HEK293 (cell line): Measurements from ENCODE around the gene C4orf54.

Experiments
- CTCF ChIA-PET: fragments of 350-600 bp; formaldehyde crosslinking; extraction: SDS; loops from one replicate; lab custom pipeline; 2021; ENCODE audit warnings: antibody characterized with exemption; lab: Yijun Ruan, JAX
- POLR2A ChIA-PET: fragments of 300-600 bp; formaldehyde crosslinking; extraction: SDS; loops from one replicate; lab custom pipeline; 2020; ENCODE audit warnings: antibody characterized with exemption, inconsistent platforms; lab: Yijun Ruan, JAX
- H3K27ac ChIP-seq: fragments of 200-500 bp; sonication (Bioruptor generic); 2 replicates; pipeline ENCODE4 v1.5.1; 2014; ENCODE audit warnings: low read depth, low read length, control low read depth, inconsistent platforms; ENCODE audit errors: extremely low read depth
- H3K36me3 ChIP-seq, 2 experiments: fragments of 200-500 bp in 1 of 2; sonication (Bioruptor generic) in 1 of 2; 1 replicate in 1 of 2; 2 replicates in 1 of 2; pipeline ENCODE4 v1.5.1; 2014 to 2017; ENCODE audit warnings: inconsistent platforms in 2 of 2, low read length in 2 of 2; ENCODE audit not compliant: control insufficient read depth in 2 of 2, insufficient read depth in 1 of 2
- H3K4me1 ChIP-seq: fragments of 200-500 bp; sonication (Bioruptor generic); 2 replicates; pipeline ENCODE4 v1.5.1; 2014; ENCODE audit warnings: mild to moderate bottlenecking, low read length, inconsistent platforms; ENCODE audit not compliant: control insufficient read depth, insufficient read depth
- H3K4me3 ChIP-seq: 2 replicates; pipeline ENCODE4 v1.5.1; 2011; ENCODE audit warnings: low read depth, mild to moderate bottlenecking, control low read depth, low read length, moderate library complexity
- H3K9me3 ChIP-seq: fragments of 200-500 bp; sonication (Bioruptor generic); 2 replicates; pipeline ENCODE4 v1.5.1; 2014; ENCODE audit warnings: low read depth, low read length, inconsistent platforms; ENCODE audit not compliant: control insufficient read depth, insufficient read depth
- BCL11B ChIP-seq: fragments of 450-650 bp; formaldehyde crosslinking; IDR thresholded peaks from 2 replicates; pipeline ENCODE4 v1.5.1; 2016; ENCODE audit warnings: low read depth, missing biosample characterization, missing genetic modification characterization
- GLIS2 ChIP-seq: fragments of 450-650 bp; formaldehyde crosslinking; IDR thresholded peaks from 2 replicates; pipeline ENCODE4 v1.5.1; 2016; ENCODE audit warnings: missing biosample characterization, missing genetic modification characterization
- HOXC10 ChIP-seq: sonication (generic); formaldehyde crosslinking; IDR thresholded peaks from 2 replicates; pipeline ENCODE4 v1.8.1; 2023; ENCODE audit warnings: mild to moderate bottlenecking, missing genetic modification reagents
- KLF16 ChIP-seq: fragments of 450-650 bp; formaldehyde crosslinking; IDR thresholded peaks from 2 replicates; pipeline ENCODE4 v1.5.1; 2017; ENCODE audit warnings: missing biosample characterization, missing genetic modification characterization
- OSR2 ChIP-seq: fragments of 450-650 bp; formaldehyde crosslinking; IDR thresholded peaks from 2 replicates; pipeline ENCODE4 v1.5.1; 2016; ENCODE audit warnings: missing biosample characterization, missing genetic modification characterization
- REPIN1 ChIP-seq: fragments of 450-650 bp; formaldehyde crosslinking; IDR thresholded peaks from 2 replicates; pipeline ENCODE4 v1.5.1; 2017; ENCODE audit warnings: missing biosample characterization, missing genetic modification characterization, low read depth
- SCRT1 ChIP-seq: fragments of 450-650 bp; formaldehyde crosslinking; IDR thresholded peaks from 2 replicates; pipeline ENCODE4 v1.5.1; 2016; ENCODE audit warnings: missing biosample characterization, missing genetic modification characterization, borderline replicate concordance
- SETDB1 ChIP-seq: IDR thresholded peaks from one replicate; pipeline ENCODE4 v1.6.1; 2017; ENCODE audit warnings: mild to moderate bottlenecking, low read length, moderate library complexity, mixed read lengths; ENCODE audit not compliant: insufficient read length
- ZEB2 ChIP-seq: fragments of 450-650 bp; formaldehyde crosslinking; IDR thresholded peaks from 2 replicates; pipeline ENCODE4 v1.5.1; 2016; ENCODE audit warnings: missing biosample characterization, missing genetic modification characterization
- ZFHX2 ChIP-seq: fragments of 450-650 bp; formaldehyde crosslinking; conservative IDR thresholded peaks from 2 replicates; pipeline ENCODE4 v1.5.1; 2016; ENCODE audit warnings: missing biosample characterization, missing genetic modification characterization
- ZFP41 ChIP-seq: fragments of 450-650 bp; formaldehyde crosslinking; IDR thresholded peaks from 2 replicates; pipeline ENCODE4 v1.5.1; 2016; ENCODE audit warnings: missing biosample characterization, missing genetic modification characterization, borderline replicate concordance
- ZFP69B ChIP-seq: fragments of 450-650 bp; formaldehyde crosslinking; IDR thresholded peaks from 2 replicates; pipeline ENCODE4 v1.5.1; 2016; ENCODE audit warnings: missing biosample characterization, missing genetic modification characterization
- ZIC2 ChIP-seq: fragments of 450-650 bp; formaldehyde crosslinking; IDR thresholded peaks from 2 replicates; pipeline ENCODE4 v1.5.1; 2016; ENCODE audit warnings: missing biosample characterization, missing genetic modification characterization
- ZNF140 ChIP-seq: fragments of 450-650 bp; formaldehyde crosslinking; IDR thresholded peaks from 2 replicates; pipeline ENCODE4 v1.5.1; 2016; ENCODE audit warnings: missing biosample characterization, missing genetic modification characterization
- ZNF174 ChIP-seq: fragments of 450-650 bp; formaldehyde crosslinking; IDR thresholded peaks from 2 replicates; pipeline ENCODE4 v1.5.0; 2017; ENCODE audit warnings: missing biosample characterization, mild to moderate bottlenecking, missing genetic modification characterization
- ZNF175 ChIP-seq: fragments of 450-650 bp; formaldehyde crosslinking; IDR thresholded peaks from 2 replicates; pipeline ENCODE4 v1.5.1; 2016; ENCODE audit warnings: missing biosample characterization, missing genetic modification characterization
- ZNF202 ChIP-seq: fragments of 450-650 bp; formaldehyde crosslinking; IDR thresholded peaks from 2 replicates; pipeline ENCODE4 v1.5.1; 2016; ENCODE audit warnings: missing biosample characterization, missing genetic modification characterization, borderline replicate concordance
- ZNF335 ChIP-seq: fragments of 450-650 bp; formaldehyde crosslinking; conservative IDR thresholded peaks from 2 replicates; pipeline ENCODE4 v1.5.1; 2016; ENCODE audit warnings: missing biosample characterization, missing genetic modification characterization
- ZNF398 ChIP-seq: fragments of 450-650 bp; formaldehyde crosslinking; IDR thresholded peaks from 2 replicates; pipeline ENCODE4 v1.5.1; 2017; ENCODE audit warnings: missing biosample characterization, missing genetic modification characterization
- ZNF404 ChIP-seq: fragments of 450-650 bp; formaldehyde crosslinking; IDR thresholded peaks from 2 replicates; pipeline ENCODE4 v1.5.1; 2017; ENCODE audit warnings: missing biosample characterization, missing genetic modification characterization
- ZNF473 ChIP-seq: fragments of 450-650 bp; formaldehyde crosslinking; IDR thresholded peaks from 2 replicates; pipeline ENCODE4 v1.5.1; 2017; ENCODE audit warnings: missing biosample characterization, missing genetic modification characterization
- ZNF48 ChIP-seq: fragments of 450-650 bp; formaldehyde crosslinking; IDR thresholded peaks from 2 replicates; pipeline ENCODE4 v1.5.1; 2016; ENCODE audit warnings: missing biosample characterization, missing genetic modification characterization
- ZNF792 ChIP-seq: fragments of 450-650 bp; formaldehyde crosslinking; IDR thresholded peaks from 2 replicates; pipeline ENCODE4 v1.5.1; 2016; ENCODE audit warnings: missing biosample characterization, missing genetic modification characterization
- ZSCAN23 ChIP-seq: fragments of 450-650 bp; formaldehyde crosslinking; IDR thresholded peaks from 2 replicates; pipeline ENCODE4 v1.5.1; 2016; ENCODE audit warnings: missing biosample characterization, missing genetic modification characterization
- ZSCAN4 ChIP-seq: fragments of 450-650 bp; formaldehyde crosslinking; IDR thresholded peaks from 2 replicates; pipeline ENCODE4 v1.5.1; 2017; ENCODE audit warnings: missing biosample characterization, missing genetic modification characterization
- ZXDB ChIP-seq: fragments of 450-650 bp; formaldehyde crosslinking; IDR thresholded peaks from 2 replicates; pipeline ENCODE4 v1.5.1; 2016; ENCODE audit warnings: missing biosample characterization, missing genetic modification characterization
- TF ChIP-seq, protein P1 (sequence below): fragments of 450-650 bp; formaldehyde crosslinking; IDR thresholded peaks from 2 replicates; pipeline ENCODE4 v1.5.1; 2016; ENCODE audit warnings: missing biosample characterization, missing genetic modification characterization
- TF ChIP-seq, protein P2 (sequence below): fragments of 450-650 bp; formaldehyde crosslinking; IDR thresholded peaks from 2 replicates; pipeline ENCODE4 v1.5.1; 2016; ENCODE audit warnings: missing biosample characterization, missing genetic modification characterization

Gene C4orf54

DNA sequence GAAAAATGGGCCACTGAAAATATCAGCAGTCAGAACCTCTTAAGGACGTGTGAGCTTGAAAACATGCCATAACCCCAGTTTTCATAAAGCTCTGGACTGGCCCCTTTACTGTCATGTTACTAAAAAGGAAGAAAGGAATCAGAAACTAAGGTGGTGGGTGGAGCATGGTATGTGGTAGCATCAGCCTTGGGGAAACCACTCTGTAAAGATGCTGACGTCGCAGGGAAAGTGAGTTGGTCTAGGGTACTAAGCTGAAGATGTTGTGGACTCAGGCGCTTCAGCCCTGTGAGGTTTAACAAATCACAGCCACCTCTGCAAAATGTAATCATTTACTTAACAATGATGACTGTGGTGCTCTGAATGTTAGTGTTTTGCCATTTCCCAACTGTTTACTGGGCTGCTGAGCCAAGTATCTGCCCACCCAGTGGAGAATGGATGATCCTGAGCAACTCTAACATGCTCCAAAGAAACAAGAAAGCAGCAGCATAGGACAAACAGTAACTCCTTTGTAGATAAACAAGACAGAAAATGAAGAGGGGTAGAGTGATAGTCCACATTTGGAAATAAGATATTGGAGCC is 33.4 kb downstream of the C4orf54 start (continued):
- no peak for TF ChIP-seq ZSCAN23 (tag by site-specific recombination)

- no peaks in the 10 kb centered on the region for H3K36me3 ChIP-seq
- TF ChIP-seq, protein P1, sequence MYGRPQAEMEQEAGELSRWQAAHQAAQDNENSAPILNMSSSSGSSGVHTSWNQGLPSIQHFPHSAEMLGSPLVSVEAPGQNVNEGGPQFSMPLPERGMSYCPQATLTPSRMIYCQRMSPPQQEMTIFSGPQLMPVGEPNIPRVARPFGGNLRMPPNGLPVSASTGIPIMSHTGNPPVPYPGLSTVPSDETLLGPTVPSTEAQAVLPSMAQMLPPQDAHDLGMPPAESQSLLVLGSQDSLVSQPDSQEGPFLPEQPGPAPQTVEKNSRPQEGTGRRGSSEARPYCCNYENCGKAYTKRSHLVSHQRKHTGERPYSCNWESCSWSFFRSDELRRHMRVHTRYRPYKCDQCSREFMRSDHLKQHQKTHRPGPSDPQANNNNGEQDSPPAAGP (tag by site-specific recombination) = no peak
- TF ChIP-seq KLF16 (tag by site-specific recombination) (no peak), ZFP41 (tag by site-specific recombination) (no peak), REPIN1 (no peak), ZIC2 (no peak), ZFP69B (no peak), OSR2 (tag by site-specific recombination) (no peak), ZSCAN23 (tag by site-specific recombination) (no peak), HOXC10 (CRISPR knock-in tag) (no peak), ZNF174 (tag by site-specific recombination) (no peak)
- TF ChIP-seq, protein P2, sequence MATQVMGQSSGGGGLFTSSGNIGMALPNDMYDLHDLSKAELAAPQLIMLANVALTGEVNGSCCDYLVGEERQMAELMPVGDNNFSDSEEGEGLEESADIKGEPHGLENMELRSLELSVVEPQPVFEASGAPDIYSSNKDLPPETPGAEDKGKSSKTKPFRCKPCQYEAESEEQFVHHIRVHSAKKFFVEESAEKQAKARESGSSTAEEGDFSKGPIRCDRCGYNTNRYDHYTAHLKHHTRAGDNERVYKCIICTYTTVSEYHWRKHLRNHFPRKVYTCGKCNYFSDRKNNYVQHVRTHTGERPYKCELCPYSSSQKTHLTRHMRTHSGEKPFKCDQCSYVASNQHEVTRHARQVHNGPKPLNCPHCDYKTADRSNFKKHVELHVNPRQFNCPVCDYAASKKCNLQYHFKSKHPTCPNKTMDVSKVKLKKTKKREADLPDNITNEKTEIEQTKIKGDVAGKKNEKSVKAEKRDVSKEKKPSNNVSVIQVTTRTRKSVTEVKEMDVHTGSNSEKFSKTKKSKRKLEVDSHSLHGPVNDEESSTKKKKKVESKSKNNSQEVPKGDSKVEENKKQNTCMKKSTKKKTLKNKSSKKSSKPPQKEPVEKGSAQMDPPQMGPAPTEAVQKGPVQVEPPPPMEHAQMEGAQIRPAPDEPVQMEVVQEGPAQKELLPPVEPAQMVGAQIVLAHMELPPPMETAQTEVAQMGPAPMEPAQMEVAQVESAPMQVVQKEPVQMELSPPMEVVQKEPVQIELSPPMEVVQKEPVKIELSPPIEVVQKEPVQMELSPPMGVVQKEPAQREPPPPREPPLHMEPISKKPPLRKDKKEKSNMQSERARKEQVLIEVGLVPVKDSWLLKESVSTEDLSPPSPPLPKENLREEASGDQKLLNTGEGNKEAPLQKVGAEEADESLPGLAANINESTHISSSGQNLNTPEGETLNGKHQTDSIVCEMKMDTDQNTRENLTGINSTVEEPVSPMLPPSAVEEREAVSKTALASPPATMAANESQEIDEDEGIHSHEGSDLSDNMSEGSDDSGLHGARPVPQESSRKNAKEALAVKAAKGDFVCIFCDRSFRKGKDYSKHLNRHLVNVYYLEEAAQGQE = no peak
- POLR2A ChIA-PET = no interaction called here
- H3K4me3 ChIP-seq = no peak overlapping the region
- H3K4me1 ChIP-seq = no peaks in the 10 kb centered on the region
- CTCF ChIA-PET = interaction anchor here (0.6 kb wide), 1 partner anchor 12 kb away, joined by 3 read pairs; no protein-coding TSS in a partner anchor
- H3K27ac ChIP-seq = no peak overlapping the region
- no peaks in the 10 kb centered on the region for H3K9me3 ChIP-seq
Observed at GRCh38 chr4:99622341-99622740, 35.3 kb downstream of the C4orf54 start.

GRCh38 chr4:99617374-99617773 is 40.3 kb downstream of the C4orf54 start:
- no peak for TF ChIP-seq ZNF398 (tag by site-specific recombination)
- no peak for TF ChIP-seq ZNF335 (tag by site-specific recombination)
- TF ChIP-seq ZSCAN4 (tag by site-specific recombination) = no peak
- TF ChIP-seq ZFP69B = no peak
- no peak for TF ChIP-seq ZNF48 (tag by site-specific recombination)
- no peak for TF ChIP-seq ZNF792 (tag by site-specific recombination)
- TF ChIP-seq BCL11B (tag by site-specific recombination) = no peak
- no peak for TF ChIP-seq SCRT1
- no peak for TF ChIP-seq ZFHX2
- TF ChIP-seq ZNF404 (tag by site-specific recombination) = no peak
- TF ChIP-seq GLIS2 (tag by site-specific recombination) = no peak
- no peak for TF ChIP-seq ZNF473 (tag by site-specific recombination)
- no peak for TF ChIP-seq SETDB1
- TF ChIP-seq ZXDB (tag by site-specific recombination) = no peak
- no peak for TF ChIP-seq ZNF140 (tag by site-specific recombination)
- TF ChIP-seq ZNF202 (tag by site-specific recombination) = no peak
- TF ChIP-seq ZEB2 = no peak
- TF ChIP-seq ZNF175 (tag by site-specific recombination) = no peak
- ChIA-PET CTCF (interaction anchor here (0.6 kb wide), 1 partner anchor 1475 kb away, joined by 3 read pairs; no protein-coding TSS in a partner anchor), POLR2A (no interaction called here)
- H3K4me3 ChIP-seq = no peak overlapping the region
- H3K36me3 ChIP-seq = no peaks in the 10 kb centered on the region
- H3K27ac ChIP-seq = no peak overlapping the region
- H3K9me3 ChIP-seq = no peaks in the 10 kb centered on the region
- H3K4me1 ChIP-seq = no peaks in the 10 kb centered on the region
